CD14-positive monocyte (primary cell): ENCODE results near the gene ZFYVE28. TPM values are rescaled to one million over a fixed set of nuclear protein-coding genes. Genes with fewer than 3 reads are reported as not detected.

Experiments used
- DNase-seq, 3 donors: peaks; one replicate each; pipeline ENCODE4 v3.0.0-alpha.2; 2011 to 2022
- H2AFZ ChIP-seq: 2 replicates; pipeline ENCODE4 v1.6.0; 2012; ENCODE audit warnings: mild to moderate bottlenecking, low read depth, low read length, inconsistent platforms; ENCODE audit not compliant: insufficient read depth, poor library complexity, severe bottlenecking
- H3K27ac ChIP-seq, 2 donors: 1 replicate in 1 of 2; 2 replicates in 1 of 2; pipeline ENCODE4 v1.5.1; 2012 to 2013; ENCODE audit warnings: low read length in 2 of 2, control low read depth in 1 of 2, inconsistent platforms in 1 of 2, low read depth in 1 of 2, mild to moderate bottlenecking in 1 of 2
- H3K27me3 ChIP-seq, 2 donors: one replicate each; pipeline versions ENCODE4 v1.6.0 to v1.6.1; 2011 to 2013; ENCODE audit warnings: low read length in 2 of 2; ENCODE audit not compliant: control insufficient read depth in 2 of 2, insufficient read depth in 2 of 2
- H3K36me3 ChIP-seq, 2 donors: replicated peaks in 1 of 2; 1 replicate in 1 of 2; 2 replicates in 1 of 2; pipeline versions ENCODE4 v1.5.1 to v1.6.1; 2012 to 2013; ENCODE audit warnings: low read length in 2 of 2, control low read depth in 1 of 2, inconsistent platforms in 1 of 2, mild to moderate bottlenecking in 1 of 2; ENCODE audit not compliant: insufficient read depth in 2 of 2, control insufficient read depth in 1 of 2
- H3K4me1 ChIP-seq, 2 donors: 1 replicate in 1 of 2; 2 replicates in 1 of 2; pipeline versions ENCODE4 v1.5.1 to v1.6.1; 2012 to 2013; ENCODE audit warnings: low read length in 2 of 2, control low read depth in 1 of 2, inconsistent platforms in 1 of 2, mild to moderate bottlenecking in 1 of 2, moderate library complexity in 1 of 2; ENCODE audit not compliant: insufficient read depth in 2 of 2, control insufficient read depth in 1 of 2
- H3K4me2 ChIP-seq: replicated peaks from 2 replicates; pipeline ENCODE3; 2012; ENCODE audit warnings: low read length, moderate library complexity, mild to moderate bottlenecking; ENCODE audit not compliant: poor library complexity, severe bottlenecking; ENCODE audit errors: extremely low read depth
- H3K4me3 ChIP-seq, 3 experiments: fragments of 200-600 bp in 1 of 3; sonication (generic) in 1 of 3; replicated peaks in 1 of 3; 1 replicate in 2 of 3; 2 replicates in 1 of 3; pipeline ENCODE4 v1.5.1; 2011 to 2013; ENCODE audit warnings: low read length in 3 of 3, mild to moderate bottlenecking in 3 of 3, control low read depth in 2 of 3, low read depth in 2 of 3, inconsistent platforms in 1 of 3, moderate library complexity in 1 of 3
- H3K79me2 ChIP-seq: 2 replicates; pipeline ENCODE4 v1.6.0; 2012; ENCODE audit warnings: mild to moderate bottlenecking, control low read depth, inconsistent platforms, low read length, moderate library complexity; ENCODE audit not compliant: insufficient read depth
- H3K9ac ChIP-seq: 2 replicates; pipeline ENCODE4 v1.6.0; 2017; ENCODE audit warnings: low read length, mild to moderate bottlenecking; ENCODE audit not compliant: insufficient read depth, poor library complexity, severe bottlenecking
- H3K9me3 ChIP-seq, 2 donors: replicated peaks in 1 of 2; 1 replicate in 1 of 2; 2 replicates in 1 of 2; pipeline versions ENCODE4 v1.5.1 to v1.6.1; 2012 to 2013; ENCODE audit warnings: low read length in 2 of 2, control low read depth in 1 of 2; ENCODE audit not compliant: control insufficient read depth in 1 of 2, insufficient read depth in 1 of 2
- H4K20me1 ChIP-seq: 2 replicates; pipeline ENCODE4 v1.6.0; 2012; ENCODE audit warnings: mild to moderate bottlenecking, low read length, control low read depth, moderate library complexity; ENCODE audit not compliant: insufficient read depth
- H3K27ac Mint-ChIP-seq, 7 donors: one replicate each; pipeline ENCODE4 v1.8.0; 2020; ENCODE audit warnings: mild to moderate bottlenecking in 7 of 7, mixed read lengths in 7 of 7, moderate library complexity in 6 of 7, inconsistent platforms in 2 of 7
- H3K27me3 Mint-ChIP-seq, 3 donors: one replicate each; pipeline ENCODE4 v1.8.0; 2021 to 2022; ENCODE audit warnings: low read depth in 3 of 3, mild to moderate bottlenecking in 3 of 3, mixed read lengths in 3 of 3, moderate library complexity in 3 of 3, inconsistent platforms in 1 of 3
- H3K36me3 Mint-ChIP-seq, 2 donors: one replicate each; pipeline ENCODE4 v1.8.0; 2020; ENCODE audit warnings: mixed read lengths in 2 of 2, inconsistent platforms in 1 of 2, mild to moderate bottlenecking in 1 of 2
- H3K4me1 Mint-ChIP-seq: one replicate; pipeline ENCODE4 v1.8.0; 2020; ENCODE audit warnings: mild to moderate bottlenecking, mixed read lengths
- H3K4me3 Mint-ChIP-seq, 2 donors: one replicate each; pipeline ENCODE4 v1.8.0; 2020; ENCODE audit warnings: mild to moderate bottlenecking in 2 of 2, mixed read lengths in 2 of 2, moderate library complexity in 1 of 2
- H3K9me3 Mint-ChIP-seq, 7 donors: one replicate each; pipeline ENCODE4 v1.8.0; 2020 to 2022; ENCODE audit warnings: mixed read lengths in 7 of 7, mild to moderate bottlenecking in 6 of 7, moderate library complexity in 6 of 7, inconsistent platforms in 2 of 7
- CTCF ChIP-seq: fragments of 200-600 bp; IDR thresholded peaks from one replicate; pipeline ENCODE4 v1.8.0; 2022; ENCODE audit warnings: antibody characterized with exemption, mild to moderate bottlenecking
- WGBS: methylation state at CpG from one replicate; pipeline ENCODE4 v1.1.5; 2013; ENCODE audit warnings: missing lambda C conversion rate; ENCODE audit not compliant: insufficient coverage; 5-methylcytosine and 5-hydroxymethylcytosine counted together
- intact Hi-C, 2 donors: fragments of 100-400 bp; cut with micrococcal nuclease; formaldehyde crosslinking; loops; one replicate each; pipeline versions ENCODE4 v1.15.0 to v1.15.1; 2023
- polyA plus RNA-seq, 3 donors: library from polyadenylated mRNA; depleted of rRNA in 1 of 3; unstranded in 2 of 3; stranded (reverse) in 1 of 3; fragments of 300-500 nt in 2 of 3; fragments of >200 nt in 1 of 3; fragmentation: Illumina TruSeq in 2 of 3; gene quantifications; 1 replicate in 2 of 3; 2 replicates in 1 of 3; pipeline ENCODE4 v1.2.3, GENCODE V29; 2012 to 2021

ZFYVE28 gene
- polyA plus RNA-seq, 3 donors, result 1.0 to 4.4 (median 1.1) TPM

- no peak overlapping the region for H3K4me3 Mint-ChIP-seq
Measured at GRCh38 chr4:2250357-2251072, 167.9 kb downstream of the ZFYVE28 start.

More at GRCh38 chr4:2250357-2251072, 167.9 kb downstream of the ZFYVE28 start:
- Histone ChIP-seq H3K4me1 (peaks cover 0 to 1% of the 10 kb centered on the region in 2 donors), H3K4me3 (no peak overlapping the region), H3K9me3 (no peaks in the 10 kb centered on the region), H3K79me2 (no peaks in the 10 kb centered on the region), H3K4me2 (no peak overlapping the region), H3K9ac (no peak overlapping the region), H3K27me3 (no peaks in the 10 kb centered on the region), H2AFZ (no peak overlapping the region), H4K20me1 (peaks cover 50% of the 10 kb centered on the region), H3K27ac (no peak overlapping the region), H3K36me3 (peaks cover 61 to 72% of the 10 kb centered on the region in 2 donors)
- 96% methylated on average over 19 of the region's 30 CpGs for WGBS
- H3K9me3 Mint-ChIP-seq, result no peaks in the 10 kb centered on the region
- peak in 1 of 3 donors; percentile 2 for DNase-seq
- intact Hi-C loops, result no loop called here
- H3K36me3 Mint-ChIP-seq, result peaks cover 46 to 70% of the 10 kb centered on the region in 2 donors
- no peak overlapping the region for H3K27ac Mint-ChIP-seq
- H3K4me1 Mint-ChIP-seq, result peaks cover under 1% of the 10 kb centered on the region
- no peak for TF ChIP-seq CTCF
- no peaks in the 10 kb centered on the region for H3K27me3 Mint-ChIP-seq
